HCT116 (cell line): ENCODE data around the gene MEOX1. TPM values are rescaled to one million over a fixed set of nuclear protein-coding genes. Genes with fewer than 3 reads are reported as not detected.

Experiments
- ATAC-seq: fragments of 200-7000 bp; cut with Tn5 transposase; 2 replicates; pipeline ENCODE4 v1.9.1; 2020; ENCODE audit warnings: mild to moderate bottlenecking, moderate library complexity
- BruUV-seq: library from RNA; stranded (reverse); fragments of 400-500 nt; replicated peaks from 2 replicates; lab custom pipeline; 2021; lab: Mats Ljungman, UMichigan
- CTCF ChIA-PET: fragments of 300-600 bp; sonication (Branson Sonifier 250); formaldehyde crosslinking; loops from one replicate; lab custom pipeline; 2021; ENCODE audit warnings: antibody characterized with exemption; lab: Charles Lee
- POLR2A ChIA-PET: fragments of 300-600, 350-600 bp; sonication (Branson Sonifier 250); formaldehyde crosslinking; loops from one replicate; lab custom pipeline; 2021; ENCODE audit warnings: antibody characterized with exemption; lab: Charles Lee
- RAD21 ChIA-PET, 2 experiments: fragments of 300-600 bp; sonication (Branson Sonifier 250); formaldehyde crosslinking; loops; one replicate each; lab custom pipeline; 2023; ENCODE audit warnings: low total read pairs in 2 of 2; ENCODE audit not compliant: uncharacterized antibody in 2 of 2, unreplicated experiment in 2 of 2, low non-redundant PET in 1 of 2; lab: Charles Lee
- DNase-seq: peaks from one replicate; pipeline ENCODE4 v3.0.0-alpha.2; 2010; ENCODE audit warnings: low read depth, low spot score
- H2AFZ ChIP-seq: fragments of 200-600 bp; shearing (Covaris generic), sonication (generic); 2 replicates; pipeline ENCODE4 v1.6.1; 2017; ENCODE audit warnings: low read depth, mixed run types, mixed read lengths, antibody characterized with exemption, low read length; ENCODE audit not compliant: poor library complexity, severe bottlenecking
- H3K27ac ChIP-seq: 2 replicates; pipeline ENCODE4 v1.5.1; 2012; ENCODE audit warnings: low read depth, low read length
- H3K27me3 ChIP-seq: fragments of 200-600 bp; sonication (generic); 2 replicates; pipeline ENCODE4 v1.6.1; 2016; ENCODE audit warnings: mixed run types, low read length, mixed read lengths; ENCODE audit not compliant: insufficient read depth
- H3K36me3 ChIP-seq, 2 experiments: fragments of 200-500 bp in 1 of 2; fragments of 200-600 bp in 1 of 2; sonication (Bioruptor generic) in 1 of 2; sonication (generic) in 1 of 2; 2 replicates each; pipeline versions ENCODE4 v1.5.1 to v1.6.1; 2014 to 2016; ENCODE audit warnings: low read length in 2 of 2, inconsistent platforms in 1 of 2, mixed read lengths in 1 of 2, mixed run types in 1 of 2; ENCODE audit not compliant: insufficient read depth in 2 of 2, control insufficient read depth in 1 of 2
- H3K4me1 ChIP-seq, 2 experiments: fragments of 200-600 bp in 1 of 2; sonication (generic) in 1 of 2; 2 replicates each; pipeline versions ENCODE4 v1.5.1 to v1.6.1; 2012 to 2017; ENCODE audit warnings: low read length in 2 of 2, inconsistent platforms in 1 of 2, mild to moderate bottlenecking in 1 of 2, mixed read lengths in 1 of 2, mixed run types in 1 of 2, moderate library complexity in 1 of 2; ENCODE audit not compliant: insufficient read depth in 2 of 2, control insufficient read depth in 1 of 2
- H3K4me2 ChIP-seq: fragments of 200-600 bp; sonication (generic); 2 replicates; pipeline ENCODE4 v1.6.1; 2017; ENCODE audit warnings: mixed run types, low read length, mixed read lengths
- H3K4me3 ChIP-seq, 2 experiments: fragments of 200-600 bp in 1 of 2; sonication (generic) in 1 of 2; replicated peaks in 1 of 2; 2 replicates each; pipeline ENCODE4 v1.5.1; 2011 to 2016; ENCODE audit warnings: low read length in 2 of 2, control low read depth in 1 of 2, low read depth in 1 of 2, mild to moderate bottlenecking in 1 of 2, mixed read lengths in 1 of 2, mixed run types in 1 of 2
- H3K79me2 ChIP-seq: fragments of 200-600 bp; sonication (generic); 2 replicates; pipeline ENCODE4 v1.6.1; 2017; ENCODE audit warnings: mild to moderate bottlenecking, mixed run types, low read length, moderate library complexity, mixed read lengths; ENCODE audit not compliant: insufficient read depth
- H3K9ac ChIP-seq: fragments of 200-600 bp; sonication (generic); 2 replicates; pipeline ENCODE4 v1.6.1; 2016; ENCODE audit warnings: low read length, mixed read lengths
- H3K9me2 ChIP-seq: fragments of 200-600 bp; sonication (generic), shearing (Covaris generic); 2 replicates; pipeline ENCODE4 v1.6.1; 2017; ENCODE audit warnings: mixed run types, mild to moderate bottlenecking, moderate library complexity; ENCODE audit not compliant: insufficient read depth
- H3K9me3 ChIP-seq, 2 experiments: fragments of 200-500 bp in 1 of 2; fragments of 200-600 bp in 1 of 2; sonication (Bioruptor generic) in 1 of 2; sonication (generic) in 1 of 2; 2 replicates each; pipeline ENCODE4 v1.6.1; 2014 to 2017; ENCODE audit warnings: low read length in 2 of 2, mixed read lengths in 2 of 2, inconsistent platforms in 1 of 2, low read depth in 1 of 2, mild to moderate bottlenecking in 1 of 2, mixed run types in 1 of 2, moderate library complexity in 1 of 2; ENCODE audit not compliant: control insufficient read depth in 1 of 2, insufficient read depth in 1 of 2
- H4K20me1 ChIP-seq: fragments of 200-600 bp; sonication (generic), shearing (Covaris generic); 2 replicates; pipeline ENCODE4 v1.6.1; 2017; ENCODE audit warnings: mixed run types, mild to moderate bottlenecking, moderate library complexity; ENCODE audit not compliant: insufficient read depth
- ATF3 ChIP-seq: IDR thresholded peaks from 2 replicates; pipeline ENCODE4 v1.6.1; 2012
- CBX3 ChIP-seq: IDR thresholded peaks from 2 replicates; pipeline ENCODE4 v1.6.1; 2012; ENCODE audit warnings: low read depth
- CEBPB ChIP-seq: IDR thresholded peaks from 2 replicates; pipeline ENCODE4 v1.6.1; 2012; ENCODE audit warnings: low read depth
- CTCF ChIP-seq, 3 experiments: fragments of 200-600 bp in 1 of 3; sonication (generic) in 1 of 3; IDR thresholded peaks in 2 of 3; conservative IDR thresholded peaks in 1 of 3; 2 replicates each; pipeline ENCODE4 v1.5.1; 2012 to 2017; ENCODE audit warnings: low read depth in 2 of 3, low read length in 2 of 3, antibody characterized with exemption in 1 of 3, borderline replicate concordance in 1 of 3, control low read depth in 1 of 3, mild to moderate bottlenecking in 1 of 3, mixed read lengths in 1 of 3, mixed run types in 1 of 3, moderate library complexity in 1 of 3; ENCODE audit not compliant: insufficient read depth in 1 of 3
- ELF1 ChIP-seq: IDR thresholded peaks from 2 replicates; pipeline ENCODE4 v1.6.1; 2012; ENCODE audit warnings: low read depth, borderline replicate concordance
- EZH2 ChIP-seq: fragments of 200-600 bp; sonication (generic); IDR thresholded peaks from 2 replicates; pipeline ENCODE4 v1.6.1; 2017; ENCODE audit warnings: antibody characterized with exemption, mixed run types
- FOSL1 ChIP-seq: IDR thresholded peaks from 2 replicates; pipeline ENCODE4 v1.6.1; 2012; ENCODE audit warnings: low read depth
- MAX ChIP-seq: IDR thresholded peaks from 2 replicates; pipeline ENCODE4 v1.6.1; 2012
- POLR2AphosphoS5 ChIP-seq: IDR thresholded peaks from 2 replicates; pipeline ENCODE4 v1.6.1; 2011; ENCODE audit warnings: mild to moderate bottlenecking, low read depth, low read length, moderate library complexity
- REST ChIP-seq: IDR thresholded peaks from 2 replicates; pipeline ENCODE4 v1.6.1; 2012; ENCODE audit warnings: low read depth
- SIN3A ChIP-seq: IDR thresholded peaks from 2 replicates; pipeline ENCODE4 v1.6.1; 2012; ENCODE audit warnings: low read depth
- SRF ChIP-seq: IDR thresholded peaks from 2 replicates; pipeline ENCODE4 v1.6.1; 2012; ENCODE audit warnings: low read depth
- YY1 ChIP-seq: IDR thresholded peaks from 2 replicates; pipeline ENCODE4 v1.6.1; 2011; ENCODE audit warnings: low read length, low read depth, moderate library complexity, mild to moderate bottlenecking; ENCODE audit not compliant: insufficient replicate concordance; ENCODE audit errors: extremely low read depth
- ZBTB33 ChIP-seq: IDR thresholded peaks from 2 replicates; pipeline ENCODE4 v1.6.1; 2011; ENCODE audit warnings: mild to moderate bottlenecking, low read length, moderate library complexity; ENCODE audit not compliant: insufficient replicate concordance; ENCODE audit errors: extremely low read depth
- ZFX ChIP-seq: fragments of 450-650 bp; IDR thresholded peaks from 2 replicates; pipeline ENCODE4 v1.6.1; 2017
- ZNF274 ChIP-seq: fragments of 200-500 bp; sonication (Bioruptor generic); IDR thresholded peaks from 2 replicates; pipeline ENCODE4 v1.6.1; 2014; ENCODE audit warnings: mild to moderate bottlenecking, low read depth, low read length, inconsistent platforms
- intact Hi-C: fragments of 100-400 bp; cut with micrococcal nuclease; formaldehyde crosslinking; loops from 2 replicates; pipeline ENCODE4 v1.10.0; 2022
- total RNA-seq: library from RNA; stranded (reverse); gene quantifications from one replicate; pipeline ENCODE4 v1.2.1, GENCODE V29; 2021; ENCODE audit not compliant: unreplicated experiment

MEOX1 gene
- total RNA-seq, 1 experiment from 2014 or later, result not detected

GRCh38 chr17:43591779-43592562, 69.8 kb downstream of the MEOX1 start:
- Histone ChIP-seq H3K9me2 (no peaks in the 10 kb centered on the region), H3K9ac (no peak overlapping the region), H3K9me3 (no peaks in the 10 kb centered on the region), H3K36me3 (no peaks in the 10 kb centered on the region), H2AFZ (no peak overlapping the region), H3K79me2 (no peaks in the 10 kb centered on the region), H3K27me3 (no peaks in the 10 kb centered on the region), H3K4me3 (no peak overlapping the region), H4K20me1 (no peaks in the 10 kb centered on the region), H3K4me2 (no peak overlapping the region), H3K4me1 (peaks cover 0 to 4% of the 10 kb centered on the region in 2 experiments; a peak in 1 of 4 replicates), H3K27ac (no peak overlapping the region)
- TF ChIP-seq ZFX, result no peak
- no peak for TF ChIP-seq SIN3A
- TF ChIP-seq YY1, result no peak
- no peak for TF ChIP-seq ZNF274
- TF ChIP-seq CEBPB, result no peak
- TF ChIP-seq CBX3, result no peak
- no peak for TF ChIP-seq FOSL1
- no peak for TF ChIP-seq ZBTB33
- TF ChIP-seq SRF, result no peak
- no peak for TF ChIP-seq EZH2
- no peak for TF ChIP-seq POLR2AphosphoS5
- no peak for TF ChIP-seq REST
- TF ChIP-seq MAX, result no peak
- no peak for TF ChIP-seq CTCF (IDR thresholded peaks at IDR 0.05 in 2 of 3, conservative IDR thresholded peaks at IDR 0.05 in 1 of 3; ENCODE audit: borderline replicate concordance in 1 of 3, insufficient read depth in 1 of 3, low read depth in 2 of 3, low read length in 2 of 3)
- TF ChIP-seq ATF3, result no peak
- no peak for TF ChIP-seq ELF1
- BruUV-seq, result no TSS peak
- ChIA-PET CTCF (interaction anchor here (1.2 kb wide), 1 partner anchor 15 kb away, joined by 3 read pairs; no protein-coding TSS in a partner anchor), RAD21 (no interaction called here), POLR2A (interaction anchor here (0.7 kb wide), 1 partner anchor 13 kb away, joined by 4 read pairs; no protein-coding TSS in a partner anchor)
- DNase-seq (no peak), ATAC-seq (no peak)
- intact Hi-C loops, result no loop called here
